Measurements from ENCODE around the gene GPC6.
"Not testable (repeated sequence)": the region's sequence is repeated elsewhere in the genome, so short reads cannot be mapped to it uniquely, and the experiment has no call there.

The GPC6 gene

GRCh38 chr13:94292323-94292640 lies 1065.7 kb downstream of the GPC6 start:
- no peak overlapping the region for H3K27ac ChIP-seq (ENCODE audit: low read length)
- no peaks in the 10 kb centered on the region for H3K36me3 ChIP-seq (replicated peaks; ENCODE audit: low read depth, low read length)
- H2AFZ ChIP-seq (ENCODE audit: low read depth, low read length) = no peak overlapping the region
- H3K9ac ChIP-seq (ENCODE audit: low read length) = no peak overlapping the region
- no peaks in the 10 kb centered on the region for H3K27me3 ChIP-seq (ENCODE audit: low read depth, low read length)
- H3K4me1 ChIP-seq (ENCODE audit: low read length) = no peaks in the 10 kb centered on the region
- no peak overlapping the region for H3K4me2 ChIP-seq (ENCODE audit: low read length)
- no peaks in the 10 kb centered on the region for H4K20me1 ChIP-seq (ENCODE audit: insufficient read depth, low read length)
- no peak for TF ChIP-seq EZH2phosphoT487 (IDR thresholded peaks at IDR 0.05; ENCODE audit: low read depth)
- no peak overlapping the region for H3K4me3 ChIP-seq (ENCODE audit: low read length)
- H3K9me3 ChIP-seq (ENCODE audit: insufficient read depth, low read length) = no peaks in the 10 kb centered on the region
- no peaks in the 10 kb centered on the region for H3K79me2 ChIP-seq (ENCODE audit: low read length)

DNA sequence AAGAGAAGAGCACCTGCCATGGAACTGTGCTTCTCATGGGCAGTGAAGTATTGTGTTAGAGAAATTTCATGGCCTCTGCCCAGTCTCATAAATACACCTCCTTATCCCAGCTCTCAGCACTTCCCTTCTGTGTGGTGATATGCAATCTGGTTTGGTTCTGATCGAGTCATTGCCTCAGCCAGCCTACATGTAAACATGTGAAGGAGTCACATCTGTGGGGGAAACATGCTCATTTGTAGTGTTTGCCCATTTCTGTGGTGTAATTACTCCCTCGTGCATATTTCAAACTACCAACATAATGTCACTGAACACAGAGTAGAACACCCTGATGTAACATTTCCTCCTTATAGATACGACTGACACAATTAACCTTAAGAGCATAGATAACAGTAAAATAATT lies 1069.9 kb downstream of the GPC6 start:
- Histone ChIP-seq H3K4me1 (ENCODE audit: low read length) (no peaks in the 10 kb centered on the region), H2AFZ (ENCODE audit: low read depth, low read length) (no peak overlapping the region), H3K79me2 (ENCODE audit: low read length) (no peaks in the 10 kb centered on the region), H3K27me3 (ENCODE audit: low read depth, low read length) (no peaks in the 10 kb centered on the region), H3K9ac (ENCODE audit: low read length) (no peak overlapping the region), H3K9me3 (ENCODE audit: insufficient read depth, low read length) (no peaks in the 10 kb centered on the region), H3K27ac (ENCODE audit: low read length) (no peak overlapping the region), H3K4me2 (ENCODE audit: low read length) (no peak overlapping the region), H3K36me3 (replicated peaks; ENCODE audit: low read depth, low read length) (no peaks in the 10 kb centered on the region), H4K20me1 (ENCODE audit: insufficient read depth, low read length) (no peaks in the 10 kb centered on the region), H3K4me3 (ENCODE audit: low read length) (no peak overlapping the region)
- TF ChIP-seq CTCF (IDR thresholded peaks at IDR 0.05; ENCODE audit: low read depth, low read length) (no peak), EZH2phosphoT487 (IDR thresholded peaks at IDR 0.05; ENCODE audit: low read depth) (no peak)

DNA sequence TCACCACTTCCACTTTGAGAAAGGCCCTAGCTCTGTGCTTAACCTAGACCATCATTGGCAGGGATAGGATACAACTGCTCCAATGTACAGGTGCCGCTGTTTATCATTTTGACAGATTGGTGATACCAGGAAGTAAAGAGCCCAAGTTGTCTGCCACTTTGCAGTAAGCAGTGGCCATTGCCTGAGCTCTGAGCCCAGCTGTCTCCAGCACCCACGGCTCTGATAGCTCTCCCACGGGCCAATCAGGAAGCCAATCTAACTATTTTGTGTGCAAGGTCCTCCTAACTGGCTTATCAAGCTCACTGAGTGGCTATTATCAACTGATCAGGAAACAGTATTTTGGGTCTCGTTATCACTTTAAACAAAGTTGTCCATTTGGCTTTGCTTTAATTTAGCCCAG lies 1071.7 kb downstream of the GPC6 start:
- H2AFZ ChIP-seq (ENCODE audit: low read depth, low read length) = 0 out of 2 replicates have a peak overlapping the region, but pooled peaks have one; percentile 1
- no peaks in the 10 kb centered on the region for H3K36me3 ChIP-seq (replicated peaks; ENCODE audit: low read depth, low read length)
- no peak overlapping the region for H3K27ac ChIP-seq (ENCODE audit: low read length)
- H3K27me3 ChIP-seq (ENCODE audit: low read depth, low read length) = no peaks in the 10 kb centered on the region
- no peak overlapping the region for H3K9ac ChIP-seq (ENCODE audit: low read length)
- TF ChIP-seq CTCF (IDR thresholded peaks at IDR 0.05; ENCODE audit: low read depth, low read length) = no peak
- TF ChIP-seq EZH2phosphoT487 (IDR thresholded peaks at IDR 0.05; ENCODE audit: low read depth) = no peak
- H3K9me3 ChIP-seq (ENCODE audit: insufficient read depth, low read length) = no peaks in the 10 kb centered on the region
- H4K20me1 ChIP-seq (ENCODE audit: insufficient read depth, low read length) = no peaks in the 10 kb centered on the region
- no peaks in the 10 kb centered on the region for H3K79me2 ChIP-seq (ENCODE audit: low read length)
- no peak overlapping the region for H3K4me2 ChIP-seq (ENCODE audit: low read length)
- no peak overlapping the region for H3K4me3 ChIP-seq (ENCODE audit: low read length)
- no peaks in the 10 kb centered on the region for H3K4me1 ChIP-seq (ENCODE audit: low read length)

GRCh38 chr13:94300401-94300800 lies 1073.8 kb downstream of the GPC6 start:
- Histone ChIP-seq H3K9me3 (ENCODE audit: insufficient read depth, low read length) (no peaks in the 10 kb centered on the region), H3K36me3 (replicated peaks; ENCODE audit: low read depth, low read length) (no peaks in the 10 kb centered on the region), H3K9ac (ENCODE audit: low read length) (no peak overlapping the region), H3K27ac (ENCODE audit: low read length) (no peak overlapping the region), H3K4me2 (ENCODE audit: low read length) (no peak overlapping the region), H3K4me3 (ENCODE audit: low read length) (no peak overlapping the region), H2AFZ (ENCODE audit: low read depth, low read length) (no peak overlapping the region), H3K79me2 (ENCODE audit: low read length) (no peaks in the 10 kb centered on the region), H3K4me1 (ENCODE audit: low read length) (no peaks in the 10 kb centered on the region), H3K27me3 (ENCODE audit: low read depth, low read length) (no peaks in the 10 kb centered on the region), H4K20me1 (ENCODE audit: insufficient read depth, low read length) (no peaks in the 10 kb centered on the region)
- TF ChIP-seq EZH2phosphoT487 (IDR thresholded peaks at IDR 0.05; ENCODE audit: low read depth) (no peak), CTCF (IDR thresholded peaks at IDR 0.05; ENCODE audit: low read depth, low read length) (no peak)

DNA sequence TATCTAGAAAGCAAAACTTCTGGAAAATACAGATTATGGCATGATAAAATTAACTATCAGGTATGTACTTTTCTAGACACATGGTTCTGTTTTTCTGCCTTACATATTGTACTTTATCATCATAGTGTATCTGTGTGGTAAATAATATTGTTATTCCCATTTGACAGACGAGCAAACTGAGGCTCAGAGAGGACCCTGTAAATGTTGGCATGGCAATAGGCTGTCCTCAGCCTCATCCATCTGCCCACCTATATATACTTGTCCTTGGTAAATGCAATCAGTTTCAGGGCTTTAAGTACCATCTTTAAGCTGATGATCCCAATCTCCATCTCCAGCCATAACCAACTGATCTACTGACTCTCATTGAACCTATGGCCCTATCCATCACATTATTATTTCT lies 1074.9 kb downstream of the GPC6 start:
- H3K27ac ChIP-seq (ENCODE audit: low read length) = no peak overlapping the region
- H2AFZ ChIP-seq (ENCODE audit: low read depth, low read length) = no peak overlapping the region
- no peaks in the 10 kb centered on the region for H3K4me1 ChIP-seq (ENCODE audit: low read length)
- no peak overlapping the region for H3K9ac ChIP-seq (ENCODE audit: low read length)
- no peaks in the 10 kb centered on the region for H4K20me1 ChIP-seq (ENCODE audit: insufficient read depth, low read length)
- no peaks in the 10 kb centered on the region for H3K79me2 ChIP-seq (ENCODE audit: low read length)
- H3K36me3 ChIP-seq (replicated peaks; ENCODE audit: low read depth, low read length) = no peaks in the 10 kb centered on the region
- no peaks in the 10 kb centered on the region for H3K27me3 ChIP-seq (ENCODE audit: low read depth, low read length)
- TF ChIP-seq CTCF (IDR thresholded peaks at IDR 0.05; ENCODE audit: low read depth, low read length) (no peak), EZH2phosphoT487 (IDR thresholded peaks at IDR 0.05; ENCODE audit: low read depth) (no peak)
- H3K4me3 ChIP-seq (ENCODE audit: low read length) = no peak overlapping the region
- no peak overlapping the region for H3K4me2 ChIP-seq (ENCODE audit: low read length)
- no peaks in the 10 kb centered on the region for H3K9me3 ChIP-seq (ENCODE audit: insufficient read depth, low read length)

- H2AFZ ChIP-seq (ENCODE audit: low read depth, low read length); H3K4me3 ChIP-seq (ENCODE audit: low read length); H3K4me1 ChIP-seq (ENCODE audit: low read length); H3K27ac ChIP-seq (ENCODE audit: low read length); H3K79me2 ChIP-seq (ENCODE audit: low read length); H3K4me2 ChIP-seq (ENCODE audit: low read length); H3K9ac ChIP-seq (ENCODE audit: low read length); H3K27me3 ChIP-seq (ENCODE audit: low read depth, low read length); H4K20me1 ChIP-seq (ENCODE audit: insufficient read depth, low read length); H3K9me3 ChIP-seq (ENCODE audit: insufficient read depth, low read length); H3K36me3 ChIP-seq (replicated peaks; ENCODE audit: low read depth, low read length): not testable (repeated sequence)
Measured at GRCh38 chr13:94302847-94303565, 1076.4 kb downstream of the GPC6 start.
